D721Med (cell line): ENCODE results near the gene GMPPA.

Experiments
- DNase-seq: peaks from one replicate; pipeline ENCODE4 v3.0.0; 2011; ENCODE audit warnings: low spot score; ENCODE audit not compliant: insufficient read length
- FAIRE-seq: peaks from 2 replicates; lab custom pipeline; 2011; peaks lifted over from hg19 to GRCh38; lab: Jason Lieb, UNC
- TF ChIP-seq, protein P1 (sequence below): IDR thresholded peaks from 2 replicates; pipeline ENCODE4 v1.5.1; 2012; ENCODE audit warnings: mild to moderate bottlenecking, control low read depth; ENCODE audit not compliant: insufficient read depth; ENCODE audit errors: missing control alignments

The GMPPA gene

DNA sequence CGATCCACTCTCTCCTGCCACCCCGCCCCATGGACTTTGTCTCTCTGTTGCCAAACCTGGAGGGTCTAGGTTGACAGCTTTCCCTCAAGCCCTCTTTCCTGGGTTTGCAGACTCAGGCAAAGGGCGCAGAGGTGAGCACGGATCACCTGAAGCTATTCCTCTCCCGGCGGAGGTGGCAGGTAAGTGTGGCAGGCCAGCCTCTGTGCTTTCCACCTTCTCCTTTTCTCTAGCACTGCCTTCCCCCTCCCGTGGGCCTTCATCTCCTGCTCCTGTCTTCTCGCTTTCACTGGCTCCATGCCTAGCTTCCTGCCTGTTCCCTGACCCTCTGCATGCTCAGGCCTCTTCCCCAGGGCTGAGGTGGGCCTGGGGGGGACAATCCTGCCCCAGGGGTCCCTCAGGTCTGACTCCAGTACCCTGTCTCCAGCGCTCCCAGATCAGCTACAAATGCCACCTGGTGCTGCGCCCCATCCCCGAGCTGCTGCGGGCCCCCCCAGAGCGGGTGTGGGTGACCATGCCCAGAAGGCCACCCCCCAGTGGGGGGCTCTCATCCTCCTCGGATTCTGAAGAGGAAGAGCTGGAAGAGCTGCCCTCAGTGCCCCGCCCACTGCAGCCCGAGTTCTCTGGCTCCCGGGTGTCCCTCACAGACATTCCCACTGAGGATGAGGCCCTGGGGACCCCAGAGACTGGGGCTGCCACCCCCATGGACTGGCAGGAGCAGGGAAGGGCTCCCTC, 15.9 kb upstream of the GMPPA start:
- FAIRE-seq (no peak), DNase-seq (no peak)
- TF ChIP-seq, protein P1, sequence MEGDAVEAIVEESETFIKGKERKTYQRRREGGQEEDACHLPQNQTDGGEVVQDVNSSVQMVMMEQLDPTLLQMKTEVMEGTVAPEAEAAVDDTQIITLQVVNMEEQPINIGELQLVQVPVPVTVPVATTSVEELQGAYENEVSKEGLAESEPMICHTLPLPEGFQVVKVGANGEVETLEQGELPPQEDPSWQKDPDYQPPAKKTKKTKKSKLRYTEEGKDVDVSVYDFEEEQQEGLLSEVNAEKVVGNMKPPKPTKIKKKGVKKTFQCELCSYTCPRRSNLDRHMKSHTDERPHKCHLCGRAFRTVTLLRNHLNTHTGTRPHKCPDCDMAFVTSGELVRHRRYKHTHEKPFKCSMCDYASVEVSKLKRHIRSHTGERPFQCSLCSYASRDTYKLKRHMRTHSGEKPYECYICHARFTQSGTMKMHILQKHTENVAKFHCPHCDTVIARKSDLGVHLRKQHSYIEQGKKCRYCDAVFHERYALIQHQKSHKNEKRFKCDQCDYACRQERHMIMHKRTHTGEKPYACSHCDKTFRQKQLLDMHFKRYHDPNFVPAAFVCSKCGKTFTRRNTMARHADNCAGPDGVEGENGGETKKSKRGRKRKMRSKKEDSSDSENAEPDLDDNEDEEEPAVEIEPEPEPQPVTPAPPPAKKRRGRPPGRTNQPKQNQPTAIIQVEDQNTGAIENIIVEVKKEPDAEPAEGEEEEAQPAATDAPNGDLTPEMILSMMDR: no peak

DNA sequence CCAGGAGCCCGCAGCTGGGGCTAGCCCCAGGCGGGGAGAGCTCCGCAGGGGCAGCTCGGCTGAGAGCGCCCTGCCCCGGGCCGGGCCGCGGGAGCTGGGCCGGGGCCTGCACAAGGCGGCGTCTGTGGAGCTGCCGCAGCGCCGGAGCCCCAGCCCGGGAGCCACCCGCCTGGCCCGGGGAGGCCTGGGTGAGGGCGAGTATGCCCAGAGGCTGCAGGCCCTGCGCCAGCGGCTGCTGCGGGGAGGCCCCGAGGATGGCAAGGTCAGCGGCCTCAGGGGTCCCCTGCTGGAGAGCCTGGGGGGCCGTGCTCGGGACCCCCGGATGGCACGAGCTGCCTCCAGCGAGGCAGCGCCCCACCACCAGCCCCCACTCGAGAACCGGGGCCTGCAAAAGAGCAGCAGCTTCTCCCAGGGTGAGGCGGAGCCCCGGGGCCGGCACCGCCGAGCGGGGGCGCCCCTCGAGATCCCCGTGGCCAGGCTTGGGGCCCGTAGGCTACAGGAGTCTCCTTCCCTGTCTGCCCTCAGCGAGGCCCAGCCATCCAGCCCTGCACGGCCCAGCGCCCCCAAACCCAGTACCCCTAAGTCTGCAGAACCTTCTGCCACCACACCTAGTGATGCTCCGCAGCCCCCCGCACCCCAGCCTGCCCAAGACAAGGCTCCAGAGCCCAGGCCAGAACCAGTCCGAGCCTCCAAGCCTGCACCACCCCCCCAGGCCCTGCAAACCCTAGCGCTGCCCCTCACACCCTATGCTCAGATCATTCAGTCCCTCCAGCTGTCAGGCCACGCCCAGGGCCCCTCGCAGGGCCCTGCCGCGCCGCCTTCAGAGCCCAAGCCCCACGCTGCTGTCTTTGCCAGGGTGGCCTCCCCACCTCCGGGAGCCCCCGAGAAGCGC, 15.0 kb upstream of the GMPPA start:
- TF ChIP-seq, protein P1: no peak
- no peak for FAIRE-seq
- no peak for DNase-seq

DNA sequence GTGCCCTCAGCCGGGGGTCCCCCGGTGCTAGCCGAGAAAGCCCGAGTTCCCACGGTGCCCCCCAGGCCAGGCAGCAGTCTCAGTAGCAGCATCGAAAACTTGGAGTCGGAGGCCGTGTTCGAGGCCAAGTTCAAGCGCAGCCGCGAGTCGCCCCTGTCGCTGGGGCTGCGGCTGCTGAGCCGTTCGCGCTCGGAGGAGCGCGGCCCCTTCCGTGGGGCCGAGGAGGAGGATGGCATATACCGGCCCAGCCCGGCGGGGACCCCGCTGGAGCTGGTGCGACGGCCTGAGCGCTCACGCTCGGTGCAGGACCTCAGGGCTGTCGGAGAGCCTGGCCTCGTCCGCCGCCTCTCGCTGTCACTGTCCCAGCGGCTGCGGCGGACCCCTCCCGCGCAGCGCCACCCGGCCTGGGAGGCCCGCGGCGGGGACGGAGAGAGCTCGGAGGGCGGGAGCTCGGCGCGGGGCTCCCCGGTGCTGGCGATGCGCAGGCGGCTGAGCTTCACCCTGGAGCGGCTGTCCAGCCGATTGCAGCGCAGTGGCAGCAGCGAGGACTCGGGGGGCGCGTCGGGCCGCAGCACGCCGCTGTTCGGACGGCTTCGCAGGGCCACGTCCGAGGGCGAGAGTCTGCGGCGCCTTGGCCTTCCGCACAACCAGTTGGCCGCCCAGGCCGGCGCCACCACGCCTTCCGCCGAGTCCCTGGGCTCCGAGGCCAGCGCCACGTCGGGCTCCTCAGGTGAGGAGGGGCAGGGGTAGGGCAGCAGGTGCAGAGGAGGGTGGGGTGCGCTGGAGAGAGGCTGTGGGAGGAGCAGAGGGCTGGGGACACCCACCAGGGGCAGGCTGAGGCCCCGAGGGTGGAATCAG, 14.1 kb upstream of the GMPPA start:
- DNase-seq (no peak), FAIRE-seq (no peak)
- TF ChIP-seq, protein P1: no peak

DNA sequence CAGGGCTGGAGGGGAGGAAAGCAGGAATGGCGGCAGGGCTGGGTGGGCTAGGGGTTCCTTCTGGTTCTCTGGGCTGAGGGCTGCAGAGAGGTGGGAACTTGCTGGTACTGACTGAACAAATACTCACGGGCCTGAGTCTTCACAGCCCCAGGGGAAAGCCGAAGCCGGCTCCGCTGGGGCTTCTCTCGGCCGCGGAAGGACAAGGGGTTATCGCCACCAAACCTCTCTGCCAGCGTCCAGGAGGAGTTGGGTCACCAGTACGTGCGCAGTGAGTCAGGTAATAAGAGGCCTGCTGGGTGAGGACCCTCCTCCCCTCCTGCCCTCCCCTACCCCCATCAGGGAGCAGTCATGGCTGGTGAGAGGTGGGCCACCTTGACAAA, 13.5 kb upstream of the GMPPA start:
- DNase-seq: no peak
- FAIRE-seq: no peak
- TF ChIP-seq, protein P1: no peak

DNA sequence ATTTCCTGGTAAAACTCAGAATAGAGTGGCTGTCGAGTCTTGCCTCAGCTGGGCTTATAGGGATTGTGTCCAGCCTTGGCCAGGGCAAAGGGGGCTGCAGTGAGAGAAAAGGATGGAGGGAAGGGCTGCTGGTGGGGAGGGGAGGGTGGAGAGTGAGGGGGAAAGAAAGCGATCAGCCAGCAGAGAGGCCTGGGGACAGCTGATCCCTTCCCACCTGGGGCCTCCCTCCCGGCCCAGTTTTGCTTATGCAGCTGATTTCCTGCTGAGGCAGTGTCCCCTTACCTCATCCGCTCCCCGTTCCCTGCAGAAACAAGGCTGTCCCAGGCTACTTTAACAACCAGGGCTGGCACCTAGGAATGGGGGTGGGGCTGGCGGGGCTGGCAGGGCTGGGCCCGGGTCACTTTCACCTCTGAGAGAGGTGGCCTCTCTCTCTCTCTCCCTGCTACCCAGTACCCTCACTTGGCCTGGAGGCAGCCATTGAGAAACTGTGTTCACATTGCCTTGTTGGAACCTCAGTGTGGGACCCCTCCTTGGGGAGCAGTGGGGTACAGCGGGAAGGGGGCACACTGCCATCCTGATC, 12.2 kb upstream of the GMPPA start:
- TF ChIP-seq, protein P1: no peak
- DNase-seq (no peak), FAIRE-seq (no peak)

DNA sequence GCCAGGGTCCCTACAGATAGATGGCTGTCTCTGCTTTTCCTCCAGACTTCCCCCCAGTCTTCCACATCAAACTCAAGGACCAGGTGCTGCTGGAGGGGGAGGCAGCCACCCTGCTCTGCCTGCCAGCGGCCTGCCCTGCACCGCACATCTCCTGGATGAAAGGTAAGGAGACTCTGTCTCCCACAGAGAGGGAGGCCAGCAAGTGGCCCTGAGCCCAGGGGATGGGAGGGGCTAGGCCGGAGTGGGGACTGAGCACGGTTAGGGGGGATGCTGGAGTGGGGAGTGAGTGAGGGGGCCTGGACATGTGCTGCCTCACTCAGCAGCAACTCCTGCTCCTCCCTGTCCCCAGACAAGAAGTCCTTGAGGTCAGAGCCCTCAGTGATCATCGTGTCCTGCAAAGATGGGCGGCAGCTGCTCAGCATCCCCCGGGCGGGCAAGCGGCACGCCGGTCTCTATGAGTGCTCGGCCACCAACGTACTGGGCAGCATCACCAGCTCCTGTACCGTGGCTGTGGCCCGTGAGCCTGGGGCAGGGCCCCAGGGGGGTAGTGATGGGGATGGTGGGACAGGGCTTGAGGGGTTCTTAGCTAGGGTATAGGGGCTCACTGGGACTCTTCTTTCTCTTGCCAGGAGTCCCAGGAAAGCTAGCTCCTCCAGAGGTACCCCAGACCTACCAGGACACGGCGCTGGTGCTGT, 10.4 kb upstream of the GMPPA start:
- DNase-seq: no peak
- TF ChIP-seq, protein P1: no peak
- FAIRE-seq: no peak
